ENCODE measurements around the gene SLC22A16.

DNA sequence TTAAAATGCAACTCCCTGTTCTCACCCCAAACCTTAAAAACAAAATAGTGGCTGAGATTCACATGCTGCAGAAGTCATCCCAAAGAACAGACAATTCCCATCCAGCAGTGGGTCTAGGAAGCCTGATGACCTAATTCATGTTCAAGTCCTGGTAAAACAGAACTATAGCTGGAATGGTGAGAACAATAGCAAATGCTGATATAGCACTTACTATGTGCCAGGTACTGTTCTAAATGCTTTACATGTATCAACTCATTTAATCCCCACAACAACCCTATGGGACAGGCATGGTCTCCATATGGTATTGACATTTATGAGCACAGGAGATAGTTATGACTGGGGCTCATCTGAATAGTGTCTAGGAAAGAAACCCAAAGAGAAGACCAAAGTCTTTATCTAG lies 66.6 kb downstream of the SLC22A16 start:
- TF ChIP-seq POLR2A (IDR thresholded peaks at IDR 0.05; ENCODE audit: low read depth, low read length) (no peak), POLR2AphosphoS5 (IDR thresholded peaks at IDR 0.05; ENCODE audit: low read depth, low read length) (no peak), SPI1 (IDR thresholded peaks at IDR 0.05; ENCODE audit: low read depth, low read length) (no peak), TAF1 (IDR thresholded peaks at IDR 0.05; ENCODE audit: low read depth, low read length) (no peak), POU2F2 (IDR thresholded peaks at IDR 0.05; ENCODE audit: low read depth, low read length) (no peak), PAX5 (IDR thresholded peaks at IDR 0.05; ENCODE audit: insufficient read depth, low read length, severe bottlenecking) (no peak)

All from GM12891 (cell line).